HCT116 (cell line): Measurements from ENCODE around the gene G6PD.
A peak's percentile ranks its signal among the peaks of the same experiment; 100 is the strongest.

ENCODE experiments used
- EZH2phosphoT487 ChIP-seq: fragments of 200-600 bp; IDR thresholded peaks from 2 replicates; pipeline ENCODE4 v1.6.1; 2018; ENCODE audit warnings: antibody characterized with exemption, borderline replicate concordance
- POLR2A ChIP-seq: IDR thresholded peaks from 2 replicates; pipeline ENCODE4 v1.7.0; 2011; ENCODE audit warnings: borderline replicate concordance; ENCODE audit not compliant: insufficient read depth, insufficient read length; ENCODE audit errors: extremely low read depth
- POLR2AphosphoS5 ChIP-seq: IDR thresholded peaks from 2 replicates; pipeline ENCODE4 v1.6.1; 2011; ENCODE audit warnings: mild to moderate bottlenecking, low read depth, low read length, moderate library complexity
- TF ChIP-seq, protein P1 (sequence below), 3 experiments: fragments of 200-600 bp in 1 of 3; sonication (generic) in 1 of 3; IDR thresholded peaks in 2 of 3; conservative IDR thresholded peaks in 1 of 3; 2 replicates each; pipeline ENCODE4 v1.5.1; 2012 to 2017; ENCODE audit warnings: low read depth in 2 of 3, low read length in 2 of 3, antibody characterized with exemption in 1 of 3, borderline replicate concordance in 1 of 3, control low read depth in 1 of 3, mild to moderate bottlenecking in 1 of 3, mixed read lengths in 1 of 3, mixed run types in 1 of 3, moderate library complexity in 1 of 3; ENCODE audit not compliant: insufficient read depth in 1 of 3
- TF ChIP-seq, protein P2 (sequence below): IDR thresholded peaks from 2 replicates; pipeline ENCODE4 v1.6.1; 2012
- TF ChIP-seq, protein P3 (sequence below): IDR thresholded peaks from 2 replicates; pipeline ENCODE4 v1.6.1; 2012; ENCODE audit warnings: low read depth
- TF ChIP-seq, protein P4 (sequence below): IDR thresholded peaks from 2 replicates; pipeline ENCODE4 v1.6.1; 2012

DNA sequence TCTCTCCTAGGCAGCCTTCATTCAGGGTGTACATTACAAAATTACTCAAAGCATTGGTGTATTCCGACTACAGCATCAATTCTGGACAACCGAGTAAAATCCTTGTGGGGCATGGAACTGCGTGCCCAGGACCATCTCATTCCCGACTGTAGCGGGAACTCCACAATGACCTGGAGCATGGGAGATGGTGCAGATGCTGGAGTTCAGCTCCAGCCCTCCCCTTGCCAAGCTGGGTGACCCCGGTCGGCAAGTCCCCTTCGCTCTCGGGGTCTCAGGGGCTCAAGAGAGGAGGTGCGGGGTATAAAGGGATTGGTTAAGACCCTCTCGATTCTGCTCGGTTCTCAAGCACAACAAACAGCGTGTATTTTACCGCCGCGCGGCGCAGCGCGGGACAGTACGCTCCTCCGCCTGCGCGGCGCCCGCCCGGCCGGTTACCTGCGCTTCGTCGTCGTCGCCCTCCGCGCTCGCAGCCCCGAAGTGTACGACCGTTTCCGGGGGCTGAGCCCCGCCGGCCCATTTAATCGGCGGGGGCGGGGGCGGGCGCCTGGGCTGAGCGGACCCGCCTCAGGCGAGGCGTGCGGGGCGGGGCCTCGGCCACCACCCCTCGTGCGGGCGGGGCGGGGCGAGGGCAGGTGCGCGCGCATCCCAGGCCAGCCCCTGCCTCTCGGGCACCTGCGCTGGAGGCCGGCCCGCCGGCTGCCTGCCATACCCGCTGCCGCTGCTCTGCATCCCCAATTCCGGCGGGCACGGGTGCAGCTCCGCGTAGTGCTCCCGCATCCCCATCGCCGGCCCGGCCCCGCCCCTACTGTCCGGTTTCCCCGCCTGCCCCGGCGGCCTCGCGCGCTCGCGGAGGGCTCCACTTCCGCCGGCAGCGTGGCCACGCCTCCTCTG is at the start of gene G6PD:
- TF ChIP-seq, protein P1, sequence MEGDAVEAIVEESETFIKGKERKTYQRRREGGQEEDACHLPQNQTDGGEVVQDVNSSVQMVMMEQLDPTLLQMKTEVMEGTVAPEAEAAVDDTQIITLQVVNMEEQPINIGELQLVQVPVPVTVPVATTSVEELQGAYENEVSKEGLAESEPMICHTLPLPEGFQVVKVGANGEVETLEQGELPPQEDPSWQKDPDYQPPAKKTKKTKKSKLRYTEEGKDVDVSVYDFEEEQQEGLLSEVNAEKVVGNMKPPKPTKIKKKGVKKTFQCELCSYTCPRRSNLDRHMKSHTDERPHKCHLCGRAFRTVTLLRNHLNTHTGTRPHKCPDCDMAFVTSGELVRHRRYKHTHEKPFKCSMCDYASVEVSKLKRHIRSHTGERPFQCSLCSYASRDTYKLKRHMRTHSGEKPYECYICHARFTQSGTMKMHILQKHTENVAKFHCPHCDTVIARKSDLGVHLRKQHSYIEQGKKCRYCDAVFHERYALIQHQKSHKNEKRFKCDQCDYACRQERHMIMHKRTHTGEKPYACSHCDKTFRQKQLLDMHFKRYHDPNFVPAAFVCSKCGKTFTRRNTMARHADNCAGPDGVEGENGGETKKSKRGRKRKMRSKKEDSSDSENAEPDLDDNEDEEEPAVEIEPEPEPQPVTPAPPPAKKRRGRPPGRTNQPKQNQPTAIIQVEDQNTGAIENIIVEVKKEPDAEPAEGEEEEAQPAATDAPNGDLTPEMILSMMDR (IDR thresholded peaks at IDR 0.05 in 2 of 3, conservative IDR thresholded peaks at IDR 0.05 in 1 of 3; ENCODE audit: borderline replicate concordance in 1 of 3, insufficient read depth in 1 of 3, low read depth in 2 of 3, low read length in 2 of 3) = no peak
- TF ChIP-seq POLR2A = peak; percentile 40
- TF ChIP-seq, protein P2, sequence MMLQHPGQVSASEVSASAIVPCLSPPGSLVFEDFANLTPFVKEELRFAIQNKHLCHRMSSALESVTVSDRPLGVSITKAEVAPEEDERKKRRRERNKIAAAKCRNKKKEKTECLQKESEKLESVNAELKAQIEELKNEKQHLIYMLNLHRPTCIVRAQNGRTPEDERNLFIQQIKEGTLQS = no peak
- peak; percentile 71 for TF ChIP-seq POLR2AphosphoS5
- no peak for TF ChIP-seq EZH2phosphoT487
- TF ChIP-seq, protein P3, sequence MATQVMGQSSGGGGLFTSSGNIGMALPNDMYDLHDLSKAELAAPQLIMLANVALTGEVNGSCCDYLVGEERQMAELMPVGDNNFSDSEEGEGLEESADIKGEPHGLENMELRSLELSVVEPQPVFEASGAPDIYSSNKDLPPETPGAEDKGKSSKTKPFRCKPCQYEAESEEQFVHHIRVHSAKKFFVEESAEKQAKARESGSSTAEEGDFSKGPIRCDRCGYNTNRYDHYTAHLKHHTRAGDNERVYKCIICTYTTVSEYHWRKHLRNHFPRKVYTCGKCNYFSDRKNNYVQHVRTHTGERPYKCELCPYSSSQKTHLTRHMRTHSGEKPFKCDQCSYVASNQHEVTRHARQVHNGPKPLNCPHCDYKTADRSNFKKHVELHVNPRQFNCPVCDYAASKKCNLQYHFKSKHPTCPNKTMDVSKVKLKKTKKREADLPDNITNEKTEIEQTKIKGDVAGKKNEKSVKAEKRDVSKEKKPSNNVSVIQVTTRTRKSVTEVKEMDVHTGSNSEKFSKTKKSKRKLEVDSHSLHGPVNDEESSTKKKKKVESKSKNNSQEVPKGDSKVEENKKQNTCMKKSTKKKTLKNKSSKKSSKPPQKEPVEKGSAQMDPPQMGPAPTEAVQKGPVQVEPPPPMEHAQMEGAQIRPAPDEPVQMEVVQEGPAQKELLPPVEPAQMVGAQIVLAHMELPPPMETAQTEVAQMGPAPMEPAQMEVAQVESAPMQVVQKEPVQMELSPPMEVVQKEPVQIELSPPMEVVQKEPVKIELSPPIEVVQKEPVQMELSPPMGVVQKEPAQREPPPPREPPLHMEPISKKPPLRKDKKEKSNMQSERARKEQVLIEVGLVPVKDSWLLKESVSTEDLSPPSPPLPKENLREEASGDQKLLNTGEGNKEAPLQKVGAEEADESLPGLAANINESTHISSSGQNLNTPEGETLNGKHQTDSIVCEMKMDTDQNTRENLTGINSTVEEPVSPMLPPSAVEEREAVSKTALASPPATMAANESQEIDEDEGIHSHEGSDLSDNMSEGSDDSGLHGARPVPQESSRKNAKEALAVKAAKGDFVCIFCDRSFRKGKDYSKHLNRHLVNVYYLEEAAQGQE = no peak
- TF ChIP-seq, protein P4, sequence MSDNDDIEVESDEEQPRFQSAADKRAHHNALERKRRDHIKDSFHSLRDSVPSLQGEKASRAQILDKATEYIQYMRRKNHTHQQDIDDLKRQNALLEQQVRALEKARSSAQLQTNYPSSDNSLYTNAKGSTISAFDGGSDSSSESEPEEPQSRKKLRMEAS = no peak
